ENCODE data around the gene QKI. TPM values are rescaled to one million over a fixed set of nuclear protein-coding genes. Genes with fewer than 3 reads are reported as not detected.

QKI gene
- total RNA-seq, 2 donors from 2014 or later = 366 to 434 TPM

GRCh38 chr6:163603395-163603794 is 188.9 kb downstream of the QKI start:
- no peak overlapping the region for H3K27ac ChIP-seq
- DNase-seq (ENCODE audit: low spot score) = no peak
- no peaks in the 10 kb centered on the region for H3K9me3 ChIP-seq
- no peaks in the 10 kb centered on the region for H3K4me1 ChIP-seq
- H3K36me3 ChIP-seq = no peaks in the 10 kb centered on the region
- TF ChIP-seq CTCF (IDR thresholded peaks at IDR 0.05) = no peak
- H3K4me3 ChIP-seq = no peak overlapping the region
- no peaks in the 10 kb centered on the region for H3K27me3 ChIP-seq

- H3K27ac ChIP-seq = no peak overlapping the region
- H3K4me3 ChIP-seq = no peak overlapping the region
- no peaks in the 10 kb centered on the region for H3K4me1 ChIP-seq
- H3K36me3 ChIP-seq = no peaks in the 10 kb centered on the region
- H3K27me3 ChIP-seq = no peaks in the 10 kb centered on the region
- TF ChIP-seq CTCF (IDR thresholded peaks at IDR 0.05) = no peak
- DNase-seq (ENCODE audit: low spot score) = peak; percentile 7
- H3K9me3 ChIP-seq = no peaks in the 10 kb centered on the region
Measured at GRCh38 chr6:163605385-163606097, 191.0 kb downstream of the QKI start.

GRCh38 chr6:163607792-163608191 is 193.3 kb downstream of the QKI start:
- no peaks in the 10 kb centered on the region for H3K9me3 ChIP-seq
- no peaks in the 10 kb centered on the region for H3K27me3 ChIP-seq
- H3K36me3 ChIP-seq = no peaks in the 10 kb centered on the region
- H3K27ac ChIP-seq = no peak overlapping the region
- no peaks in the 10 kb centered on the region for H3K4me1 ChIP-seq
- TF ChIP-seq CTCF (IDR thresholded peaks at IDR 0.05) = no peak
- H3K4me3 ChIP-seq = no peak overlapping the region
- no peak for DNase-seq (ENCODE audit: low spot score)

GRCh38 chr6:163608204-163608644 is 193.7 kb downstream of the QKI start:
- Histone ChIP-seq H3K27me3 (no peaks in the 10 kb centered on the region), H3K9me3 (no peaks in the 10 kb centered on the region), H3K27ac (no peak overlapping the region), H3K4me1 (no peaks in the 10 kb centered on the region), H3K4me3 (no peak overlapping the region), H3K36me3 (no peaks in the 10 kb centered on the region)
- peak; percentile 46 for DNase-seq (ENCODE audit: low spot score)
- no peak for TF ChIP-seq CTCF (IDR thresholded peaks at IDR 0.05)

GRCh38 chr6:163612200-163612599 is 197.7 kb downstream of the QKI start:
- Histone ChIP-seq H3K9me3 (no peaks in the 10 kb centered on the region), H3K27me3 (no peaks in the 10 kb centered on the region), H3K4me1 (no peaks in the 10 kb centered on the region), H3K27ac (no peak overlapping the region), H3K36me3 (no peaks in the 10 kb centered on the region), H3K4me3 (no peak overlapping the region)
- DNase-seq (ENCODE audit: low spot score) = no peak
- no peak for TF ChIP-seq CTCF (IDR thresholded peaks at IDR 0.05)

GRCh38 chr6:163613025-163613424 is 198.5 kb downstream of the QKI start:
- no peak for DNase-seq (ENCODE audit: low spot score)
- H3K27me3 ChIP-seq = no peaks in the 10 kb centered on the region
- no peaks in the 10 kb centered on the region for H3K9me3 ChIP-seq
- H3K4me1 ChIP-seq = no peaks in the 10 kb centered on the region
- no peak for TF ChIP-seq CTCF (IDR thresholded peaks at IDR 0.05)
- no peak overlapping the region for H3K4me3 ChIP-seq
- no peaks in the 10 kb centered on the region for H3K36me3 ChIP-seq
- no peak overlapping the region for H3K27ac ChIP-seq
